Calu3 (cell line): ENCODE measurements around the gene IRF2BPL. TPM values are rescaled to one million over a fixed set of nuclear protein-coding genes. Genes with fewer than 3 reads are reported as not detected.

Source experiments
- BruUV-seq: library from RNA; stranded (reverse); fragments of 400-500 nt; replicated peaks from 2 replicates; lab custom pipeline; 2021; lab: Mats Ljungman, UMichigan
- CTCF ChIA-PET: fragments of 300-600 bp; sonication (Branson Sonifier 250); formaldehyde crosslinking; loops from one replicate; lab custom pipeline; 2022; ENCODE audit warnings: antibody characterized with exemption; lab: Charles Lee
- DNase-seq: peaks from one replicate; pipeline ENCODE4 v3.0.0; 2022
- H3K27ac Mint-ChIP-seq: one replicate; pipeline ENCODE4 v1.8.0; 2022; ENCODE audit warnings: mixed read lengths; ENCODE audit not compliant: unreplicated experiment
- H3K27me3 Mint-ChIP-seq: one replicate; pipeline ENCODE4 v1.8.0; 2022; ENCODE audit warnings: mixed read lengths; ENCODE audit not compliant: unreplicated experiment
- H3K36me3 Mint-ChIP-seq: one replicate; pipeline ENCODE4 v1.8.0; 2022; ENCODE audit warnings: mild to moderate bottlenecking, moderate library complexity, mixed read lengths; ENCODE audit not compliant: insufficient read depth, unreplicated experiment
- H3K4me1 Mint-ChIP-seq: one replicate; pipeline ENCODE4 v1.8.0; 2022; ENCODE audit warnings: mild to moderate bottlenecking, low read depth, mixed read lengths; ENCODE audit not compliant: unreplicated experiment
- H3K4me3 Mint-ChIP-seq: one replicate; pipeline ENCODE4 v1.8.0; 2022; ENCODE audit warnings: mild to moderate bottlenecking, low read depth, moderate library complexity, mixed read lengths; ENCODE audit not compliant: unreplicated experiment
- H3K9me3 Mint-ChIP-seq: one replicate; pipeline ENCODE4 v1.8.0; 2022; ENCODE audit warnings: low read depth, mixed read lengths; ENCODE audit not compliant: unreplicated experiment
- CTCF ChIP-seq: fragments of 200-600 bp; IDR thresholded peaks from one replicate; pipeline ENCODE4 v1.8.0; 2022; ENCODE audit warnings: antibody characterized with exemption; ENCODE audit not compliant: unreplicated experiment
- intact Hi-C: fragments of 100-400 bp; cut with micrococcal nuclease; formaldehyde crosslinking; loops from one replicate; pipeline ENCODE4 v1.10.0; 2022; ENCODE audit not compliant: unreplicated experiment
- total RNA-seq: library from RNA; stranded (reverse); gene quantifications from 2 replicates; pipeline ENCODE4 v1.2.3, GENCODE V29; 2022

IRF2BPL gene
- total RNA-seq, 1 experiment from 2014 or later, result 30.1 TPM

- Mint-ChIP-seq H3K27me3 (no peaks in the 10 kb centered on the region), H3K36me3 (no peaks in the 10 kb centered on the region), H3K9me3 (no peaks in the 10 kb centered on the region), H3K4me3 (no peak overlapping the region), H3K4me1 (peaks cover 10% of the 10 kb centered on the region), H3K27ac (no peak overlapping the region)
- CTCF ChIA-PET, result no interaction called here
- intact Hi-C loops, result no loop called here
- no peak for DNase-seq
- no peak for TF ChIP-seq CTCF
- BruUV-seq, result no TSS peak
These were observed 33.8 kb upstream of the IRF2BPL start for GRCh38 chr14:77062261-77062660.

DNA sequence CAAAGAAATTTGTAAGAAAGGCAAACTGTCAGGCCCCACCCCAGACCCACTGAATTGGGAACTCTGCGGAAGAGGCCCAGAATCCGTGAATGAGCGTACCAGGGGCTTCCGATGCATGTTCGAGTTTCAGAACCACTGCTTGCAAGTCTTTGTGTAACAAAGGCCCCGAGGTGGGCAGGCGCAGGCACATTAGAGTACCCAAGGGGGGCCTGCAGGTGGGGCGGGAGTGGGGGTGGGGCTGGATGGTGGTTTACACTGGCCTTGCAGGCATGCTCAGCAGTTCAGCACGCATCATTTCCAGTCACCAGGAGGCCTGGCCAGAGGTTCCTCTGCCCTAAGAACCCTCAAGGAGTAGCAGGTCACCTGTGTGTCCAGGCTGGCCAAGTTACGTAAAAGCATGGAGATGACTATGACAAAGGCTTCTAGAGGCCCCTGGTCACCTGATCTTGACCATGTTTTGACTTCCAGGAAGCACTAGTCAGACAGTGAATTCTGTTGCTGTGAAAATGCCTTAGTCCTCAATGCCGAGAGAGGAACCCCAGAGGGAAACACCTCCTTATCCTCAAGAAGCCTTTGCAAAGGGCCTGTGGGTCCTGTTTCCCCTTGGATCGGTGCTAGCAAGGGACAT lies 33.2 kb upstream of the IRF2BPL start:
- DNase-seq, result no peak
- Mint-ChIP-seq H3K4me3 (no peak overlapping the region), H3K36me3 (no peaks in the 10 kb centered on the region), H3K27me3 (no peaks in the 10 kb centered on the region), H3K27ac (no peak overlapping the region), H3K9me3 (no peaks in the 10 kb centered on the region), H3K4me1 (peaks cover 9% of the 10 kb centered on the region)
- CTCF ChIA-PET, result no interaction called here
- no peak for TF ChIP-seq CTCF
- BruUV-seq, result no TSS peak
- intact Hi-C loops, result no loop called here

DNA sequence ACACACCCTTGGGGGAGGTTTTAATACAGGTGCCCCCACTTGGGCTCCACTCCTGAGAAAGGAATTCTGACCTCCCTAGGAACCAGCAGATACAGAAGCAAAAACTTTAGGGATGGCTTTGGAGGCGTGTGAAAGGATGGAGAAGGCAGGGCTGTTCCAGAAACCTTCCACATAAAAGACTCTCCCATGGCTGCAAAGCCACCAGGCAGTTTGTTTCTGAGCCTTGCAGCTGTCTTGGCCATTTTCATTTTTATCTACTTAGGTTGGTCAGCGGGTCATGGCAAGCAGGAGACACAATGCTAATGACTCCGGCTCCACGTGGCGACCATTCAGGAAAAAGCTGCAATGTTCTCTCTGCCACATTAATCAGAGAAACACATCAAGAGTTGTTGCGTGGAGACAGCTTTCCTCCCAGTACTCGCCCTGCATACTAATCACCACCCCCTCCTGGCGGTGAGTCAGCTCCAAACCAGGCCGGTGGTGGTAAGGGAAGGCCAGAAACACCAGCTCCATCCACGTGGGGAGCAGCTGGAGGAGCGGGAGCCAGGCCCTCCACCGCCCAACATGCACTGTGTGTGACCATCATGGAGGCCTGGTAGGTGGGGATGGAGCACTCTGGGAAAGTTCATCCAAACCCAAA lies 30.9 kb upstream of the IRF2BPL start:
- Mint-ChIP-seq H3K36me3 (no peaks in the 10 kb centered on the region), H3K27ac (no peak overlapping the region), H3K4me1 (peaks cover 9% of the 10 kb centered on the region), H3K4me3 (no peak overlapping the region), H3K9me3 (no peaks in the 10 kb centered on the region), H3K27me3 (no peaks in the 10 kb centered on the region)
- CTCF ChIA-PET, result interaction anchor here (0.6 to 2.0 kb wide), 10 partner anchors 8 to 183 kb away, joined by 3 to 14 read pairs (median 5); partner anchors contain the start of gene IRF2BPL
- intact Hi-C loops, result loop anchor here (5.0 kb wide), 1 partner anchor 37 kb away; no protein-coding TSS in a partner anchor
- peak; percentile 80 for DNase-seq
- BruUV-seq, result no TSS peak
- peak; percentile 34 for TF ChIP-seq CTCF

DNA sequence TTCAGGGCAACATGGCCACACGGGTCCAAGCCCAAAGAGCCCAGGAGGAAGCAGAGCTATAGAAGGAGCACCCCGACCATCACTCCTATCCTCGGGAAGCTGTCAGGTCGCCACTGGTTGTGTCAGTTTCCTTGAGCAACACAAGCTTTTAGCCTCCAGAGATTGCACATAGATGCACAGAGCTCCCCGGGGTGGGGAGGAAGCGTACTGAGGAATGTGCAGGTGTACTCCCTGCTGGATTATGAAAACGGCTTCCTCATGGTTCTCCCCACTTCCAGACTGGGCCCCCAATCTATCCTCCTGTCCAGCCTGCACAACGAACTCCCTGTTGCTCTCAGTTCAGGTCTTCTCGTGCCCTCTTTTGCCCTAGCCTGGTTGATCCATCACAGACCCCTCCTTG lies 30.3 kb upstream of the IRF2BPL start:
- DNase-seq, result no peak
- Mint-ChIP-seq H3K36me3 (no peaks in the 10 kb centered on the region), H3K27ac (no peak overlapping the region), H3K9me3 (no peaks in the 10 kb centered on the region), H3K4me1 (peaks cover 9% of the 10 kb centered on the region), H3K27me3 (no peaks in the 10 kb centered on the region), H3K4me3 (no peak overlapping the region)
- intact Hi-C loops, result loop anchor here (5.0 kb wide), 1 partner anchor 36 kb away; no protein-coding TSS in a partner anchor
- no peak for TF ChIP-seq CTCF
- CTCF ChIA-PET, result interaction anchor here (0.5 to 2.0 kb wide), 8 partner anchors 9 to 145 kb away, joined by 5 to 14 read pairs (median 6); partner anchors contain the start of gene IRF2BPL
- no TSS peak for BruUV-seq
